Activated T-cell treated with anti-CD3 and anti-CD28 coated beads, Interleukin-2, amount 50 U/mL, for 72 hours (primary cell): ENCODE results near the gene BLMH. TPM values are rescaled to one million over a fixed set of nuclear protein-coding genes. Genes with fewer than 3 reads are reported as not detected.

Experiments
- ATAC-seq, 2 donors: fragments of 150-1000 bp; cut with Tn5 transposase; replicated peaks in 1 of 2; 2 replicates each; pipeline ENCODE4 v1.10.0; 2021; ENCODE audit warnings: moderate library complexity in 2 of 2, mild to moderate bottlenecking in 1 of 2
- DNase-seq, 2 donors: peaks; one replicate each; pipeline ENCODE4 v3.0.0; 2021 to 2022; ENCODE audit warnings: mixed read lengths in 1 of 2
- H3K27ac Mint-ChIP-seq: one replicate; pipeline ENCODE4 v1.8.0; 2022; ENCODE audit warnings: mild to moderate bottlenecking, moderate library complexity, mixed read lengths
- H3K27me3 Mint-ChIP-seq: one replicate; pipeline ENCODE4 v1.8.0; 2022; ENCODE audit warnings: low read depth, mixed read lengths
- H3K36me3 Mint-ChIP-seq, 2 donors: one replicate each; pipeline ENCODE4 v1.8.0; 2022; ENCODE audit warnings: mixed read lengths in 2 of 2, mild to moderate bottlenecking in 1 of 2; ENCODE audit not compliant: insufficient read depth in 2 of 2
- H3K4me1 Mint-ChIP-seq: one replicate; pipeline ENCODE4 v1.8.0; 2022; ENCODE audit warnings: low read depth, mixed read lengths
- H3K4me3 Mint-ChIP-seq, 2 donors: one replicate each; pipeline ENCODE4 v1.8.0; 2022; ENCODE audit warnings: mild to moderate bottlenecking in 2 of 2, mixed read lengths in 2 of 2, moderate library complexity in 2 of 2
- H3K9me3 Mint-ChIP-seq, 2 donors: one replicate each; pipeline ENCODE4 v1.8.0; 2022; ENCODE audit warnings: mixed read lengths in 2 of 2
- total RNA-seq, 2 donors: library from RNA; stranded (reverse); gene quantifications; one replicate each; pipeline ENCODE4 v1.2.3, GENCODE V29; 2022

Gene BLMH
- total RNA-seq, 2 donors from 2014 or later, result 49.5 to 63.9 TPM

DNA sequence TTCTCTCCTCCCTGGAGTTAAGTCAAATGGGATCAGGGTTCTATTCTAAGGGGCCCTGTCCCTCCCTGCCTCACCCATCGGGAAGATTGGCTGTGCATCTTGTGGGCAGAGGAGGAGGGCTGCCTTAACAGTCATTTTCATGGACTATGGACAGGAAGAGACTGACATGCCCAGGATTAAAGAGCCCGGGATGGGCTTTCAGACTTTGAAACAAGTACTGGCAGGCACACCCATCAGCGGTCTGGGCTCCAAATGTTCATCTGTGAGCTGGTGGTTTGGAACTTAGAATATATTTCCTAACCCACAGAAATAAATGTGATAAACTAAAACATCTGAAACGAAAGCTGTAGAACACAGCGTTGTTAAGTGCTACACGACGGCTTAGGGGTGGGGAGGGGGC lies 62.7 kb downstream of the BLMH start:
- Mint-ChIP-seq H3K4me1 (peaks cover 5% of the 10 kb centered on the region), H3K27me3 (peaks cover 62% of the 10 kb centered on the region), H3K36me3 (no peaks in the 10 kb centered on the region), H3K9me3 (no peaks in the 10 kb centered on the region), H3K4me3 (no peak overlapping the region), H3K27ac (no peak overlapping the region)
- DNase-seq (no peak), ATAC-seq (no peak)

DNA sequence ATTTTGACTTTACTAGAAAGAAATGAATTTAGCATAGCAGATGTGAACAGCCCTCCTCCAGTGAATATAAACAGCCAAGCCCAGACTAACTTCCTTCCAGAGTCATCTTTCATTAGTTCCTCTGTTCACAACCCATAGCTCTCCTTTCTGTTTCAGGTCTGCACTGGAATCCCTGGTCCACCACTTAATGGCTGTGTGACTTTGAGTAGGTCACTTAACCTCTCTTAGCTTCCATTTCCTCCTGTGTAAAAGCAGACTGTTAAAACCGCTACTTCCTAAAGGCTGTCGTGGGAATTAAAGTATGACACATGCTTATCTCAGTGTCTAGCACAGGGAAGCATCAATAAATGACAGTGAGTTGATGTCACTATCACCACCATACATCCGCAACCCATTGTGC lies 63.7 kb downstream of the BLMH start:
- H3K4me3 Mint-ChIP-seq, result no peak overlapping the region
- DNase-seq (no peak), ATAC-seq (no peak)
- H3K27me3 Mint-ChIP-seq, result peaks cover 52% of the 10 kb centered on the region
- H3K4me1 Mint-ChIP-seq, result peaks cover 5% of the 10 kb centered on the region
- H3K27ac Mint-ChIP-seq, result no peak overlapping the region
- H3K9me3 Mint-ChIP-seq, result no peaks in the 10 kb centered on the region
- H3K36me3 Mint-ChIP-seq, result no peaks in the 10 kb centered on the region

DNA sequence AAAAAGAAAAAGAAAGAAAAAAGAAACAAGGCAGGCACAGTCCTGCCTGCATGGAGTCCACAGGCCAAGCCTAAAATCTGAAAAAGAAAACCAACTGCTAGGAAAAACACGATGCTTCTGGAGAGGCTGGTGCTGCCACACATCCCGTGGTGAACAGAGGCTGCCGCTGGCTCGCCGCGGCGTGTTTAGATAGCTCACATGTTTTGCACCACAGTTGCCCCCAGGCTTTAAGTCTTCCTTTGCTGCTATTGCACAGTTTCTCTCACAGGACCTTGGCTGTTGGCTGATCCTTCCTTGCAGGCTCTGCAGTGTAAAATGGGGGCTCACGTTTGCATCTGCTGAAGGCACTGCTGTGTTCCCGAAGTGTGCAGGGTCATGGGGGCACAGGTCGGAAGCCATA lies 64.9 kb downstream of the BLMH start:
- H3K9me3 Mint-ChIP-seq, result no peaks in the 10 kb centered on the region
- H3K4me1 Mint-ChIP-seq, result peaks cover 5% of the 10 kb centered on the region
- ATAC-seq, result no peak
- no peaks in the 10 kb centered on the region for H3K36me3 Mint-ChIP-seq
- H3K4me3 Mint-ChIP-seq, result no peak overlapping the region
- no peak overlapping the region for H3K27ac Mint-ChIP-seq
- DNase-seq, result no peak
- H3K27me3 Mint-ChIP-seq, result peaks cover 40% of the 10 kb centered on the region

DNA sequence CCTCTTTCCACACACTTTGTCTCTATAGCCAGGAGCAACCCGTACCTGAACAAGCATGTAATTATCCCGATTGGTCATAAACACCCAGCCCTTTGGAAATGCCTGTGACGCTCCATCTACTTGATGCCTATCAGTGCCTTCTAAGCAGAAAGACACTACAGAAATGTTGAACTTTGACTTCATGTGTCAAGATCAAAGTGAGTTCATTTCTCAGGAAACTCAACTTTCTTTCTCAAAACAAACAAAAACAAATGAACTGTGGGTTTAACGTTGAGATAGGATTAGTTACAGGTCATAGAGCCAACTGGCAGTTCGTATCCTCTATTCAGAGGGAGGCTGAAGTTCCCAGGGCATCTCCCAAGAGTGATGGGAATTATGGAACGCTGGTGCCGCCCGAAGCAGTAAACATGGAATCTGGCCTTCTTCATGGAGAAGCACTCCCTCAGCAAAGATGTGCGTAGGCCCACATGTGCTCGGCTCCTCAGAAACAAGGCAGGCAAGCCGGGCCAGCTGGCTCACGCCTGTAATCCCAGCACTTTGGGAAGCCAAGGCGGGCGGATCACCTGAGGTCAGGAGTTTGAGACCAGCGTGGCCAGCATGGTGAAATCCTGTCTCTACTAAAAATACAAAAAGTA lies 65.7 kb downstream of the BLMH start:
- H3K4me1 Mint-ChIP-seq, result peaks cover 5% of the 10 kb centered on the region
- H3K36me3 Mint-ChIP-seq, result no peaks in the 10 kb centered on the region
- H3K27ac Mint-ChIP-seq, result no peak overlapping the region
- no peak for ATAC-seq
- DNase-seq, result no peak
- H3K9me3 Mint-ChIP-seq, result no peaks in the 10 kb centered on the region
- no peak overlapping the region for H3K4me3 Mint-ChIP-seq
- H3K27me3 Mint-ChIP-seq, result peaks cover 37% of the 10 kb centered on the region

DNA sequence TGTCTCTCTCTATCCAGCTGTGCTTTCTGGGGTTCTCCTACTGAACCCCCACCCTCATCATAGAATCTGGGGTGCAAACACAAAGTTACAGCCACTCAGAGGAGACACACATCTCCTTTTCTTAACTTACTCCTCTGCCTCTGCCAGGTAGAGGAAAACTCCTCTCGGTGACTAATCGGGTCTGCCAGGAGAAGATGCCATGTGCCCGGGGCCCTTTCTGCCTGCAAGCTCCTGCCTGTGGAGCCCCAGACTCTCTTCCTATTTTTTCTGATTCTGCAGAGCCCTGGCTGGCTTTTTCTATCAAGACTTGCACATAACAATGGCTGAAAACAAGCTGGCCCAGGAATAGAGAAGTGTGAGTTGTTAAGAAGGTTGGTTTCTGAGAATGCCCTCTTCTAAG lies 66.6 kb downstream of the BLMH start:
- Mint-ChIP-seq H3K9me3 (no peaks in the 10 kb centered on the region), H3K27me3 (peaks cover 30% of the 10 kb centered on the region), H3K4me1 (no peaks in the 10 kb centered on the region), H3K4me3 (no peak overlapping the region), H3K27ac (no peak overlapping the region), H3K36me3 (no peaks in the 10 kb centered on the region)
- DNase-seq, result no peak
- no peak for ATAC-seq

DNA sequence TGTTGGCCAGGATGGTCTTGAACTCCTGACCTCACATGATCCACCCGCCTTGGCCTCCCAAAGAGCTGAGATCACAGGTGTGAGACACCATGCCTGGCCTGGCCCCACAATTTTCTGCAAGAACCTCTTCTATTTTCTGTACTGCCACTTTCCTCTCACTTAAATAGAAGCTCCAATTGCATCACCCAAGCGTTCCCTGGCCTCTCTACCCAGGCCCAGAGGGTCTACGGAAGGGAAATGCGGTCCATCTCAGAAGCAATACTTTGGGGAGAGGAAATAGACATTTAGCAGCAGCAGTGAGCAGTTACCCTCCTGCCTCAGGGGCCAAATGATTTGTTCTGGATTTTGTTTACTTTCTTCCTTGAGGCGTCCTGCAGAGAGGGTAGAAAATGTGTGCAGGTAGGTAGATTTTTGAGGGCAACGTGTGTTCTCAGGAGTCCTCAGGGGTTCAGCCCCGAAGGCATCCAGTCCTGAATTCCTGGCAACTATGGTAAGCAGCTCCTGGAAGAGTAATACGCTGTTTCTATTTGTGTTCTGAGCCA lies 67.3 kb downstream of the BLMH start:
- H3K4me1 Mint-ChIP-seq, result no peaks in the 10 kb centered on the region
- no peaks in the 10 kb centered on the region for H3K36me3 Mint-ChIP-seq
- ATAC-seq, result no peak
- no peak overlapping the region for H3K4me3 Mint-ChIP-seq
- no peak overlapping the region for H3K27ac Mint-ChIP-seq
- H3K27me3 Mint-ChIP-seq, result peaks cover 24% of the 10 kb centered on the region
- DNase-seq, result no peak
- no peaks in the 10 kb centered on the region for H3K9me3 Mint-ChIP-seq

DNA sequence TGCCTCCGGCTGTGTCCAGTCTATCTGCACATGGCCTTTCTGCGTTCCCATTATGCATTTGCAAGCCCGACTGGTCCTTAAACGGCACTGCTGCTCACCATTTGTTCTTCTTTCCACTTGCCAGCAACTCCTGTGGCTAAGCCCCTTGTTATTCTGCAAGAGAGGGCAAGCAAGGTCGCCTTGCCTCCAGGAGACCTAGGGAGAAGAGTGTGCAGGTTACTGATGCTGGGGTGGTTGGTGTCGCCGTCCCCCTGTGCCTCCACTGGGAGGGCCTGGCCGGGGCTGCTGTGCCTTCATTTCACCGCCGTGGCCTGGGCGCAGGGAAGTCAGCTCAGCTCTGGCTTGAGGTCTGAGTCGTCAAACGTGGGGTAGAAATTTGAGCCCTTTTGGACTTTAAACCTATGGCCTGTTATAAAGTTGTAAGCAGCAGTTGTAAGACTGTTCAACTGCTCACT lies 69.0 kb downstream of the BLMH start:
- H3K27ac Mint-ChIP-seq, result no peak overlapping the region
- ATAC-seq (no peak), DNase-seq (no peak)
- no peaks in the 10 kb centered on the region for H3K4me1 Mint-ChIP-seq
- H3K27me3 Mint-ChIP-seq, result peaks cover 8% of the 10 kb centered on the region
- no peaks in the 10 kb centered on the region for H3K36me3 Mint-ChIP-seq
- H3K4me3 Mint-ChIP-seq, result no peak overlapping the region
- H3K9me3 Mint-ChIP-seq, result no peaks in the 10 kb centered on the region

DNA sequence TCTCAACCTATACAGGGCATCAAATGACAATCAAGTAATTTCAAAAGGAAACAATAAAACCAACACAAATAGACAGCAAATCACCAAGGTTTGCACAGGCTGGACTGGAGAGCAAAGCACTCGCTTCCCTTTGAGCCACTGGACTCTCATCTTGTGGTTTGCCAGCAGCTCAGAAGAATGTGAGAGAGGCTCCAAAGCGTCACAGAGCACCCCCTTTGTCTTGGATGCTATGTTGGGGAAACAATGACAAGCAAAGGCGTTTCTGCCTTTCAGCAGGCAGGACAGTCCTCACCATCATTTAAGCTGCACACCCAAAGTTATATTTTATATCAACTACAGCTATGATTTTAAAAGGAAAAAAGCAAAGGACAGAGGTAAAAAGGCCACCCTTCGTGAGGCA lies 69.5 kb downstream of the BLMH start:
- no peak for ATAC-seq
- H3K36me3 Mint-ChIP-seq, result no peaks in the 10 kb centered on the region
- DNase-seq, result no peak
- no peaks in the 10 kb centered on the region for H3K9me3 Mint-ChIP-seq
- H3K4me3 Mint-ChIP-seq, result no peak overlapping the region
- no peak overlapping the region for H3K27ac Mint-ChIP-seq
- H3K4me1 Mint-ChIP-seq, result no peaks in the 10 kb centered on the region
- H3K27me3 Mint-ChIP-seq, result peaks cover 8% of the 10 kb centered on the region

DNA sequence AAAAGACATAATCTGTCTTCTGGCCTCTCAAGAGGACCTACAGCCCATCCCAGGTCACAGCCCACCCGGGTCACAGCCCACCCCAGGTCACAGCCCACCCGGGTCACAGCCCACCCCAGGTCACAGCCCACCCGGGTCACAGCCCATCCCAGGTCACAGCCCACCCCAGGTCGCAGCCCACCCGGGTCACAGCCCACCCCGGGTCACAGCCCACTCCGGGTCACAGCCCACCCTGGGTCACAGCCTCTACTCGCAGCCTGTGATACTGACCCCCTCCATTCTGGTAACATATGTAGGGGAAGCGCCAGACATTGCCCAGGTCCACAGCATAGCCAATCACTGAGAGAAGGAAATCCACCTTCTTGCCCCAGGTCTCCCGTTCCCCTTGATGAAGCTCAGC lies 70.4 kb downstream of the BLMH start:
- no peak for DNase-seq
- ATAC-seq, result no peak
- H3K4me1 Mint-ChIP-seq, result no peaks in the 10 kb centered on the region

DNA sequence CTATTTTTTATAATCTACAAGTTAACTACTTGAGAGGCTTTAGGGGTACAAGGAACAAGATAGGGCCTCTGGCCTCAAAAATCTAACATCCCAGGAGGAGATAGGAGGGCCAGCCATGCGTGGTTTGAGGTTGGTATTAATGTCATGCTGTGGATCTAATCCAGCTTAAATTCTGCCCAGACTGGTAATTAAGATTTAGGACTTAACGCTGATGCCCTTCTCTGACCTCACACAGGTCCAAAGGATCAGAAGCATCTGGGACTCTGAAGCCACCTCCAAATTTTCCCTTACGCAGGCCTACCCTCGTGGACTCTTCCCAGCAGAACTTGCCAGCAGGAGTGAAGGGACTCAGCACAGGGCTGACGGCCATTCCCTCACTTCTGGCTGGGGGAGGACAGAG lies 71.3 kb downstream of the BLMH start:
- H3K36me3 Mint-ChIP-seq, result no peaks in the 10 kb centered on the region
- DNase-seq (no peak), ATAC-seq (no peak)
- H3K27ac Mint-ChIP-seq, result no peak overlapping the region
- peaks cover under 1% of the 10 kb centered on the region for H3K27me3 Mint-ChIP-seq
- H3K4me3 Mint-ChIP-seq, result no peak overlapping the region
- no peaks in the 10 kb centered on the region for H3K4me1 Mint-ChIP-seq
- H3K9me3 Mint-ChIP-seq, result no peaks in the 10 kb centered on the region

More for the DNA sequence above, 70.4 kb downstream of the BLMH start:
- H3K9me3 Mint-ChIP-seq, result no peaks in the 10 kb centered on the region
- peaks cover 8% of the 10 kb centered on the region for H3K27me3 Mint-ChIP-seq
- no peak overlapping the region for H3K4me3 Mint-ChIP-seq
- H3K36me3 Mint-ChIP-seq, result no peaks in the 10 kb centered on the region
- no peak overlapping the region for H3K27ac Mint-ChIP-seq

DNA sequence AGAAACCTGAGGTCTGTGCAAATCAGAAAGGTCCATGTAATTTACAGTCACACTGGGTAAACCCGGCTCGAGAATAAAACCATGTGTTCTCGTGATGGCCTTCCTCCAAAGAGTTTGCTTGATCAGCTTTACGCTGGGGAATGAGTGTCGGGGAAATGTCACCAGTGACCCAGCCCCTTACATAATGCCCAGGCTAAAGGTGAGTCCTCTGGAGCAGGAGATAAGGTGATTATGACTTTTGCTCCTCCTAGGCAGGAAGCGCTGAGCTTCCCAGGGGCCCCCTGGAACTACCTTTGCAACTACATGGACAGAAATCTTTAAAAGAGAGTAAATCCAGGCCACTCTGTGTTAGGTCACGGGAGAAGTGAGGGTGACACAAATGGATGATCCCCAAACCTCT lies 71.9 kb downstream of the BLMH start:
- Mint-ChIP-seq H3K36me3 (no peaks in the 10 kb centered on the region), H3K27ac (no peak overlapping the region), H3K4me1 (no peaks in the 10 kb centered on the region), H3K9me3 (no peaks in the 10 kb centered on the region), H3K4me3 (no peak overlapping the region), H3K27me3 (no peaks in the 10 kb centered on the region)
- ATAC-seq, result no peak
- no peak for DNase-seq

DNA sequence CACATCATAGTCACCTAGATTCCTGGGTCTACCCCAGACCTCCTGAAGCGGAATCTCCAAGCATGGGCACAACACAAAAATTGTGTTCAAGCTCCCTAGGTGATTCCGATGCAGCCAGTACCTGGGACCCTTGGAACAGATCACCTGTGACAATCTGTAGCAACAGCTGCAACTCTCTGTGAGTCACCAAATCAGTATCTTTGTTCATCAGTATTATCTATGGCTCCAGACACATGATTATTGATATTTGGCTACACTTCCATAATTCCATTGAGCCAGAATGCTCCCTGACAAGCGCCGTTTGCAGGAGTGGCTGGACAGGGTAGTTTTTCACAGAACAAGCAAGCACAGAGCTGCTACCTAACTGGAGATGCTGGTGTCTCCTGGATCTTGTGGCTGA lies 72.4 kb downstream of the BLMH start:
- no peak for ATAC-seq
- H3K4me1 Mint-ChIP-seq, result no peaks in the 10 kb centered on the region
- no peak overlapping the region for H3K27ac Mint-ChIP-seq
- H3K9me3 Mint-ChIP-seq, result no peaks in the 10 kb centered on the region
- H3K36me3 Mint-ChIP-seq, result no peaks in the 10 kb centered on the region
- H3K27me3 Mint-ChIP-seq, result no peaks in the 10 kb centered on the region
- no peak for DNase-seq
- H3K4me3 Mint-ChIP-seq, result no peak overlapping the region

DNA sequence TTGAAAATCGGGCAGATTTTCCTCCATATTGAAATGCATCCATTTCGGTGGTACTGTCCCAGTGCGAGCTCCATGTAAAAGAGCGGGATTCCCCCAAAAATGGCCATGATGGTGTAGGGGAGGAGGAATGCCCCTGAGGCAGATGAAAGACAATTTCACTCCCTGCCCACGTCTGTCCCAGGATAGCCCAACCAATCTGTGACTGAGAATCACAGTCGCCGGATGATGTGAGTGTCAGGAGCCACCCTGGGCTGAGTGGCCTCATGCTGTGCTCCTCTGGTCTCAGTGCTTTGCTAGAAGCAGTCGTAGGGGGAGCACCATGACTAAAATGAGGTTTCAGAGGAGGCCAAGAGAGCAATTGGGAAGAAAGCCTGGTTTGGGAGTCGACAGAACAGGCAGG lies 72.9 kb downstream of the BLMH start:
- Mint-ChIP-seq H3K27ac (no peak overlapping the region), H3K4me1 (no peaks in the 10 kb centered on the region), H3K36me3 (no peaks in the 10 kb centered on the region), H3K27me3 (no peaks in the 10 kb centered on the region), H3K9me3 (no peaks in the 10 kb centered on the region), H3K4me3 (no peak overlapping the region)
- DNase-seq (no peak), ATAC-seq (peak in 1 of 2 donors; percentile 30)

DNA sequence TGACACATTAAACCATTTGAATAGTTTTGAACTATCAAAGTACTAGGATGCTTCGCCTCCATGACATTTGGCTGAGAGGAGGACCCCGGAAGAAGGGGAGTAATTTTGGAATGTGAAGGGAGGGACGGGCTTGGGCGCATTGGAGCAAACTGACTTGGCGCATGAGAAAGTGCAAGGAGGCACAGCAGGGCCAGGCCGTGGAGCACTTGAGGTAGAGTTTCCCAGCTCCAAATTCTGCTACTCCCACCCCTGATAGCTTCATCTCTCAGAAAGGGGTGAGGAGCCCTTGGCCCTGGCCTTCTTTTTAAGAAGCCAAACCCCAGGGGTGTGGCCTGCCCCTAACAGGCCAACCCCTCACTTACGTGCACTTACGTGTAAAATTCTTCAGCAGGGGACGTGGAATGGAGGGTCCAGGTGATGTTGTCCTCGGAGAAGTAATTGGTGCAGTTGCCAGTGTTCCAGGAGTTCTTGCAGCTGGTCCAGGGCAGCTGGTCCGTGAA lies 73.9 kb downstream of the BLMH start:
- Mint-ChIP-seq H3K4me1 (peaks cover 3% of the 10 kb centered on the region), H3K27me3 (no peaks in the 10 kb centered on the region), H3K36me3 (no peaks in the 10 kb centered on the region), H3K9me3 (no peaks in the 10 kb centered on the region), H3K4me3 (no peak overlapping the region), H3K27ac (no peak overlapping the region)
- DNase-seq (no peak), ATAC-seq (no peak)
